ENCODE results near the gene THADA. TPM values are rescaled to one million over a fixed set of nuclear protein-coding genes. Genes with fewer than 3 reads are reported as not detected.

The THADA gene
- total RNA-seq, 2 donors from 2014 or later, result 14.5 to 16.1 TPM

DNA sequence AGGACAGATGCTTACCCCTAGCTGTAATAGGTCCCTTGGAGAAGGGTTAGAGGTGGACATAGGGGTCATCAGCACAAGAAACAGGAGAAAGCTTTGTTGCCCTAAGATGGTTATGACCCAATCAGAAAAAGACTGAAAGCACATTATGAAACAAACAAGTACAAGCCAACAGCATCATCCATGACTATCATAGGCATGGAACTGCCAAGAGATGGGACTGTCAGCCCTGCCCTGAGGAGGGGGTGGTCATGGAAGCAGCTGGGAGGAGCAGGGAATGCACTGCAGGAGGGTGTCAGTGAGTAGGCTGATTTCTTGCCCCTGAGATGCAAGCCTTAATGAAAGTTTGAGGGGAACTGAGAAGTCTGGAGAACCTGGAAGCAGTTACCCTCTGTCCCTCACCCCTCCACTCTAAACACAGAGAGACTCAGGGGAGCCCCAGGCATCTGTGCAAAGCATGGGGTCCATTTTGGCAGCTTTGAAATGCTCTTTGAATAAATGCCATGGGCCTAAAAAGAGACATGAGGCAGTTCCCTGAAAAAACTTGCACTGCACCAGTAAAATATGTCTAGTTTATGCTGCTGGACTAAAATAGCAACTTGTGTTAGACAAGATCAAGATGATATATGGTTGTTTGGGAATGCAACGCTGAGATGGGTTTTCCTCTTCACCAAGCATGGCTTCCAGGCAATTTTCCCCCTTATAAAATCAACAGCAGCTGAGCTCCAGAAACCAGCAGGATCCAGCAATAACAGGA, 246.8 kb downstream of the THADA start:
- H3K27ac ChIP-seq, result peak overlapping the region; percentile 77 to 90
- peaks cover 0 to 56% of the 10 kb centered on the region in 2 donors for H3K4me1 ChIP-seq
- DNase-seq (ENCODE audit: low spot score), result no peak
- no peaks in the 10 kb centered on the region for H3K36me3 ChIP-seq
- H3K4me3 ChIP-seq, result no peak overlapping the region
- no peaks in the 10 kb centered on the region for H3K27me3 ChIP-seq
- TF ChIP-seq, protein P1, sequence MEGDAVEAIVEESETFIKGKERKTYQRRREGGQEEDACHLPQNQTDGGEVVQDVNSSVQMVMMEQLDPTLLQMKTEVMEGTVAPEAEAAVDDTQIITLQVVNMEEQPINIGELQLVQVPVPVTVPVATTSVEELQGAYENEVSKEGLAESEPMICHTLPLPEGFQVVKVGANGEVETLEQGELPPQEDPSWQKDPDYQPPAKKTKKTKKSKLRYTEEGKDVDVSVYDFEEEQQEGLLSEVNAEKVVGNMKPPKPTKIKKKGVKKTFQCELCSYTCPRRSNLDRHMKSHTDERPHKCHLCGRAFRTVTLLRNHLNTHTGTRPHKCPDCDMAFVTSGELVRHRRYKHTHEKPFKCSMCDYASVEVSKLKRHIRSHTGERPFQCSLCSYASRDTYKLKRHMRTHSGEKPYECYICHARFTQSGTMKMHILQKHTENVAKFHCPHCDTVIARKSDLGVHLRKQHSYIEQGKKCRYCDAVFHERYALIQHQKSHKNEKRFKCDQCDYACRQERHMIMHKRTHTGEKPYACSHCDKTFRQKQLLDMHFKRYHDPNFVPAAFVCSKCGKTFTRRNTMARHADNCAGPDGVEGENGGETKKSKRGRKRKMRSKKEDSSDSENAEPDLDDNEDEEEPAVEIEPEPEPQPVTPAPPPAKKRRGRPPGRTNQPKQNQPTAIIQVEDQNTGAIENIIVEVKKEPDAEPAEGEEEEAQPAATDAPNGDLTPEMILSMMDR (IDR thresholded peaks at IDR 0.05), result no peak
- H3K9me3 ChIP-seq, result no peaks in the 10 kb centered on the region

DNA sequence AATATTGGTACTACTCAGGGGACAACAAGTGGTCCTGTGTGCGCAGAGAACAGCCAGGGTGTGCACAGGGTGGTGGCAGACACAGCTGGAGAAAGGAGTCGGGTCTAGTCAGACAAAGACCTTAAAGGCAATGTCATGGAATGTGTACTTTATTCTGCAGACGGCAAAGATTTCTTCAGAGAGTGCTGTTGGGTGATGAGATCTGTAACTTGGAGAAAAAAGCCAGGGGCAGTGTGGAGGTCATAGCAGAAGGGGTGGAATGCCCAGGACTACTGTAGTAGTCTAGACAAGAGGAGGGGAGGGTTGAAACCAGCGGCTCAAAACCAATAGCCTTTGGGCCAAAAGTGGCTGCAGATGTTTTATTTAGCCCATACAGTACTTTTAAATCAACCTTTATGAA, 248.1 kb downstream of the THADA start:
- Histone ChIP-seq H3K36me3 (no peaks in the 10 kb centered on the region), H3K27ac (peak overlapping the region; percentile 77 to 90), H3K4me1 (peaks cover 0 to 68% of the 10 kb centered on the region in 2 donors), H3K4me3 (no peak overlapping the region), H3K9me3 (no peaks in the 10 kb centered on the region), H3K27me3 (no peaks in the 10 kb centered on the region)
- TF ChIP-seq, protein P1 (IDR thresholded peaks at IDR 0.05), result no peak
- DNase-seq (ENCODE audit: low spot score), result no peak

- Histone ChIP-seq H3K4me3 (no peak overlapping the region), H3K4me1 (peaks cover 0 to 68% of the 10 kb centered on the region in 2 donors), H3K27me3 (no peaks in the 10 kb centered on the region), H3K36me3 (no peaks in the 10 kb centered on the region), H3K27ac (peak overlapping the region; percentile 77 to 90), H3K9me3 (no peaks in the 10 kb centered on the region)
- TF ChIP-seq, protein P1 (IDR thresholded peaks at IDR 0.05), result no peak
- no peak for DNase-seq (ENCODE audit: low spot score)
Measured at GRCh38 chr2:43346602-43347567, 249.0 kb downstream of the THADA start.

DNA sequence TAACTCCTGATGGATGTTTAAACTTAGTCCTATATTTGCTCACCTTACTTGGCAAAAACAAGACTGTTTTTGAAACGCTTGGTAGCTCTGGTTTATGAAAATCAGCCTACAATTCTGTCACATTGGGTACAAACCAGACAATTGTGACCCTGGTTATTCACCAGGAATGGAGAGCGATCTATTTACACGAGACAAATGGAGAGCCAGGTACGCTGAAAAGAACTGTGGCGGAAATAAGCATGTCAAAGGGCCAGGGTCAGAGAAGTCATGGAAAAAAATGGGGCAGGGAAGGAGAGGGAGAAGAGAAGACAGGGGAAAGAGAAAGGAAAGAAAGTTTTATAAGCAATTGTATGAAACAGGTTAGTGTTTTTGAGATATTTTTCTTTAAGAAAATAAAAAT, 250.0 kb downstream of the THADA start:
- H3K27me3 ChIP-seq, result no peaks in the 10 kb centered on the region

GRCh38 chr2:43345391-43345813, 250.4 kb downstream of the THADA start:
- H3K27ac ChIP-seq, result peak overlapping the region; percentile 77 to 90
- no peaks in the 10 kb centered on the region for H3K9me3 ChIP-seq
- H3K27me3 ChIP-seq, result no peaks in the 10 kb centered on the region
- no peak overlapping the region for H3K4me3 ChIP-seq
- peaks cover 0 to 80% of the 10 kb centered on the region in 2 donors for H3K4me1 ChIP-seq
- no peaks in the 10 kb centered on the region for H3K36me3 ChIP-seq
- TF ChIP-seq, protein P1 (IDR thresholded peaks at IDR 0.05), result peak in 1 of 2 donors; percentile 31
- peak; percentile 69 for DNase-seq (ENCODE audit: low spot score)

More for the DNA sequence above, 250.0 kb downstream of the THADA start:
- H3K4me3 ChIP-seq, result no peak overlapping the region
- no peak for DNase-seq (ENCODE audit: low spot score)
- H3K36me3 ChIP-seq, result no peaks in the 10 kb centered on the region
- TF ChIP-seq, protein P1 (IDR thresholded peaks at IDR 0.05), result no peak
- peak overlapping the region; percentile 77 to 90 for H3K27ac ChIP-seq
- peaks cover 0 to 75% of the 10 kb centered on the region in 2 donors for H3K4me1 ChIP-seq
- H3K9me3 ChIP-seq, result no peaks in the 10 kb centered on the region

Data from right atrium auricular region (tissue), 2 donors.